K562 (cell line): ENCODE measurements around the gene GDF7. TPM values are rescaled to one million over a fixed set of nuclear protein-coding genes. Genes with fewer than 3 reads are reported as not detected.

Source experiments
- ATAC-seq: fragments of 200-7000 bp; cut with Tn5 transposase; 3 replicates; pipeline ENCODE4 v1.9.1; 2020; ENCODE audit warnings: moderate library complexity
- BruUV-seq: library from RNA; stranded (reverse); fragments of 400-500 nt; replicated peaks from 2 replicates; lab custom pipeline; 2021; lab: Mats Ljungman, UMichigan
- CTCF ChIA-PET: fragments of 300-600 bp; formaldehyde crosslinking; extraction: SDS; loops from one replicate; lab custom pipeline; 2021; ENCODE audit warnings: low intra/inter-chr PET ratio; lab: Yijun Ruan, JAX
- POLR2A ChIA-PET: fragments of 300-600, 350-650 bp; sonication (Branson Sonifier 250); formaldehyde crosslinking; extraction: SDS; loops from one replicate; lab custom pipeline; 2021; ENCODE audit warnings: antibody characterized with exemption, inconsistent platforms; lab: Yijun Ruan, JAX
- DNase-seq, 4 experiments: peaks; one replicate each; pipeline versions ENCODE4 v3.0.0 to v3.0.0-alpha.2; 2011 to 2018; ENCODE audit warnings: low spot score in 3 of 4, mixed read lengths in 3 of 4; ENCODE audit errors: extremely low read depth in 1 of 4
- FAIRE-seq: peaks from 2 replicates; lab custom pipeline; 2011; peaks lifted over from hg19 to GRCh38; lab: Jason Lieb, UNC
- H2AFZ ChIP-seq: 2 replicates; pipeline ENCODE4 v1.6.0; 2011; ENCODE audit warnings: low read depth, low read length, control low read depth, inconsistent platforms
- H3K27ac ChIP-seq: fragments of 200-600 bp; 3 replicates; pipeline ENCODE4 v1.8.0; 2011; ENCODE audit warnings: low read depth, mild to moderate bottlenecking, control low read depth, inconsistent platforms, low read length, moderate library complexity, mixed read lengths; ENCODE audit errors: extremely low read depth
- H3K27me3 ChIP-seq, 2 experiments: fragments of 300-600 bp in 1 of 2; 2 replicates in 1 of 2; 3 replicates in 1 of 2; pipeline versions ENCODE4 v1.6.0 to v1.8.0; 2011; ENCODE audit warnings: inconsistent platforms in 2 of 2, low read length in 2 of 2, mild to moderate bottlenecking in 1 of 2, mixed read lengths in 1 of 2, moderate library complexity in 1 of 2; ENCODE audit not compliant: control insufficient read depth in 2 of 2, insufficient read depth in 2 of 2
- H3K36me3 ChIP-seq: fragments of 300-600 bp; 3 replicates; pipeline ENCODE4 v1.8.0; 2011; ENCODE audit warnings: mild to moderate bottlenecking, low read length, inconsistent platforms; ENCODE audit not compliant: control insufficient read depth, insufficient read depth
- H3K4me1 ChIP-seq, 2 experiments: fragments of 200-600 bp in 1 of 2; replicated peaks in 1 of 2; 2 replicates in 1 of 2; 3 replicates in 1 of 2; pipeline versions ENCODE4 v1.5.1 to v1.8.0; 2011; ENCODE audit warnings: inconsistent platforms in 2 of 2, low read length in 2 of 2, mild to moderate bottlenecking in 1 of 2, mixed read lengths in 1 of 2, moderate library complexity in 1 of 2; ENCODE audit not compliant: control insufficient read depth in 2 of 2, insufficient read depth in 2 of 2
- H3K4me2 ChIP-seq: 2 replicates; pipeline ENCODE4 v1.6.1; 2011; ENCODE audit warnings: low read length, control low read depth, inconsistent platforms, mixed read lengths; ENCODE audit not compliant: insufficient read depth
- H3K4me3 ChIP-seq: fragments of 200-600 bp; sonication (generic), shearing (Covaris generic); 2 replicates; pipeline ENCODE4 v1.5.1; 2016; ENCODE audit warnings: control low read depth, inconsistent platforms
- H3K79me2 ChIP-seq: fragments of 200-600 bp; 3 replicates; pipeline ENCODE4 v1.8.0; 2011; ENCODE audit warnings: low read length, inconsistent platforms; ENCODE audit not compliant: control insufficient read depth, insufficient read depth
- H3K9ac ChIP-seq, 2 experiments: 2 replicates each; pipeline versions ENCODE4 v1.6.0 to v1.6.1; 2011; ENCODE audit warnings: low read depth in 2 of 2, low read length in 2 of 2, control low read depth in 1 of 2, inconsistent platforms in 1 of 2, mild to moderate bottlenecking in 1 of 2, mixed read lengths in 1 of 2; ENCODE audit not compliant: insufficient read depth in 1 of 2
- H3K9me1 ChIP-seq: one replicate; pipeline ENCODE4 v1.6.0; 2011; ENCODE audit warnings: inconsistent platforms, mild to moderate bottlenecking, low read length, moderate library complexity; ENCODE audit not compliant: control insufficient read depth, insufficient read depth
- H3K9me3 ChIP-seq: replicated peaks from 2 replicates; pipeline ENCODE4 v1.5.1; 2011; ENCODE audit warnings: low read depth, low read length, inconsistent platforms; ENCODE audit not compliant: control insufficient read depth, insufficient read depth
- H4K20me1 ChIP-seq: replicated peaks from 2 replicates; pipeline ENCODE4 v1.6.1; 2011; ENCODE audit warnings: low read length, inconsistent platforms, mixed read lengths; ENCODE audit not compliant: control insufficient read depth, insufficient read depth
- CREBBP ChIP-seq: IDR thresholded peaks from one replicate; pipeline ENCODE4 v1.6.1; 2012; ENCODE audit warnings: low read depth, mild to moderate bottlenecking, control low read depth, inconsistent platforms, low read length
- ESRRA ChIP-seq: fragments of 450-650 bp; IDR thresholded peaks from 2 replicates; pipeline ENCODE4 v1.6.1; 2014; ENCODE audit warnings: low read depth, mild to moderate bottlenecking, moderate library complexity, borderline replicate concordance
- FOXK2 ChIP-seq, 2 experiments: fragments of 450-650 bp; IDR thresholded peaks in 1 of 2; conservative IDR thresholded peaks in 1 of 2; 2 replicates each; pipeline ENCODE4 v1.6.1; 2016; ENCODE audit warnings: low read depth in 2 of 2, mild to moderate bottlenecking in 1 of 2
- HOMEZ ChIP-seq: fragments of 250-450 bp; sonication (Bioruptor Pico); IDR thresholded peaks from 2 replicates; pipeline ENCODE4 v1.4.0; 2020; ENCODE audit warnings: mild to moderate bottlenecking, moderate library complexity
- MBD1 ChIP-seq: fragments of 250-450 bp; sonication (Bioruptor Pico); IDR thresholded peaks from 2 replicates; pipeline ENCODE4 v1.8.0; 2022; ENCODE audit warnings: inconsistent platforms
- PURB ChIP-seq: sonication (generic); formaldehyde crosslinking; IDR thresholded peaks from 2 replicates; pipeline ENCODE4 v1.9.0; 2021; ENCODE audit warnings: low read depth, mild to moderate bottlenecking, missing genetic modification reagents
- RBM34 ChIP-seq: fragments of 200-400 bp; formaldehyde crosslinking; IDR thresholded peaks from 2 replicates; pipeline ENCODE4 v1.6.1; 2018; ENCODE audit warnings: low read length, borderline replicate concordance; ENCODE audit not compliant: insufficient read depth
- SMAD3 ChIP-seq: fragments of 450-650 bp; formaldehyde crosslinking; conservative IDR thresholded peaks from 2 replicates; pipeline ENCODE4 v1.4.0; 2020; ENCODE audit warnings: mild to moderate bottlenecking
- SOX6 ChIP-seq: fragments of 450-650 bp; IDR thresholded peaks from 2 replicates; pipeline ENCODE4 v1.6.1; 2014; ENCODE audit warnings: mild to moderate bottlenecking
- TFE3 ChIP-seq: fragments of 450-650 bp; formaldehyde crosslinking; IDR thresholded peaks from 2 replicates; pipeline ENCODE4 v1.4.0; 2020; ENCODE audit warnings: mild to moderate bottlenecking, mixed read lengths
- XRCC4 ChIP-seq: IDR thresholded peaks from one replicate; pipeline ENCODE4 v1.6.1; 2011; ENCODE audit not compliant: insufficient read depth, insufficient read length; ENCODE audit errors: extremely low read depth
- ZNF263 ChIP-seq: sonication (generic); formaldehyde crosslinking; IDR thresholded peaks from 2 replicates; pipeline ENCODE4 v1.8.0; 2022; ENCODE audit warnings: mild to moderate bottlenecking, missing genetic modification reagents, borderline replicate concordance
- ZNF324 ChIP-seq: fragments of 250-450 bp; sonication (Bioruptor Pico); IDR thresholded peaks from 2 replicates; pipeline ENCODE4 v1.4.0; 2020; ENCODE audit warnings: mild to moderate bottlenecking
- WGBS: fragments of 100-300 bp; shearing (Covaris generic); methylation state at CpG from one replicate; pipeline ENCODE4 v1.1.6; 2016; ENCODE audit warnings: low coverage, mixed read lengths; ENCODE audit not compliant: insufficient coverage; ENCODE audit errors: missing lambda C conversion rate; 5-methylcytosine and 5-hydroxymethylcytosine counted together
- in situ Hi-C: fragments of 300-500 bp; cut with MboI; formaldehyde crosslinking; loops from 4 replicates; pipeline ENCODE4 v1.15.0; 2018; ENCODE audit warnings: inconsistent platforms, mixed read lengths
- intact Hi-C: fragments of 100-400 bp; cut with micrococcal nuclease; formaldehyde crosslinking; loops from 2 replicates; pipeline ENCODE4 v1.14.2; 2022
- polyA plus RNA-seq, 8 experiments: library from polyadenylated mRNA; depleted of rRNA in 4 of 8; stranded (reverse) in 5 of 8; unstranded in 3 of 8; fragments of >200 nt; fragmentation: Nextera tagmentation in 2 of 8; fragmentation: Illumina TruSeq in 1 of 8; extraction: Ambion mirVana in 2 of 8; extraction: Trizol in 1 of 8; gene quantifications; 2 replicates each; pipeline versions ENCODE4 v1.2.1 to v1.2.3, GENCODE V29; 2011 to 2014; ENCODE audit warnings: inconsistent platforms in 1 of 8, missing spikeins in 1 of 8
- total RNA-seq, 7 experiments: library from RNA; depleted of rRNA in 6 of 7; stranded (reverse); fragments of >200 nt in 6 of 7; fragmentation: Illumina TruSeq in 2 of 7; extraction: Trizol in 2 of 7; gene quantifications; 2 replicates each; pipeline versions ENCODE4 v1.2.1 to v1.2.3, GENCODE V29; 2011 to 2021; ENCODE audit warnings: low replicate concordance in 1 of 7

GDF7 gene
- total and polyA plus RNA-seq, 9 of the 15 experiments (the other 6 are each of a cell fraction or from before 2014, with no cell fraction given), result 0.01 TPM; not detected in 7

DNA sequence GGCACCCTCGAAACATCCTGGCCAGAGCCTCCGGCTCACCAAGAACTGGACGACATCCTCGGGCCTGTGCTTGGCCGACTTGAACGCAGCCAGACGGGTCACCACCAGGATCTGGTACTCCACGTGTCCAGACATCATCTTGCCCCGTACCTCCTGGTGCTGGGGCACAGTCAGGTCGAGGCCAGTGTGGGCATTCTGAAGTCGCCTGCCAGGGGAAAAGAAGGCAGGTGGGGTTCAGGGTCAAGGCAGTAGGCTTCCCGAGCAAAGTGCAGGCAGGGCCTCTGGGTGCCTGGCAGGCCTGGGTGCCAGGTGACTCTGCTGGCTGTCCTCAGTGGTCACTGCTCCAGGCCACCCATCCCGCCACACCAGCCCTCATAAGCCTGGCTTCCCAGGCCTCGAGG, 21.6 kb upstream of the GDF7 start:
- no peak for TF ChIP-seq PURB (CRISPR knock-in tag)
- no peak for TF ChIP-seq RBM34
- no peak for TF ChIP-seq ZNF263 (CRISPR knock-in tag)
- TF ChIP-seq CREBBP, result no peak
- TF ChIP-seq XRCC4, result no peak
- no peak for TF ChIP-seq ZNF324 (CRISPR knock-in tag)
- no peak for TF ChIP-seq FOXK2 (conservative IDR thresholded peaks at IDR 0.05 in 1 of 2, IDR thresholded peaks at IDR 0.05 in 1 of 2; ENCODE audit: low read depth in 2 of 2)
- TF ChIP-seq TFE3 (CRISPR knock-in tag), result no peak
- no peak for TF ChIP-seq HOMEZ (CRISPR knock-in tag)
- TF ChIP-seq ESRRA, result no peak
- no peak for TF ChIP-seq SOX6
- TF ChIP-seq SMAD3 (CRISPR knock-in tag), result no peak
- no peak for TF ChIP-seq MBD1 (CRISPR knock-in tag)
- Histone ChIP-seq H3K27ac (no peak overlapping the region), H3K36me3 (no peaks in the 10 kb centered on the region), H3K4me1 (peaks cover 7 to 20% of the 10 kb centered on the region in 2 experiments; a peak in 4 of 5 replicates), H3K9ac (no peak overlapping the region), H3K9me3 (no peaks in the 10 kb centered on the region), H3K27me3 (peaks cover 0 to 15% of the 10 kb centered on the region in 2 experiments; a peak in 2 of 5 replicates), H3K4me2 (no peak overlapping the region), H3K9me1 (no peaks in the 10 kb centered on the region), H3K79me2 (no peaks in the 10 kb centered on the region), H3K4me3 (no peak overlapping the region), H2AFZ (no peak overlapping the region), H4K20me1 (no peaks in the 10 kb centered on the region; the same call in 1 of the 2 replicates)
- BruUV-seq, result no TSS peak
- ChIA-PET POLR2A (no interaction called here), CTCF (no interaction called here)
- intact Hi-C loops (no loop called here), in situ Hi-C loops (no loop called here)
- ATAC-seq, result no peak
- 46% methylated on average over 14 of the region's 14 CpGs for WGBS
- FAIRE-seq, result no peak
- DNase-seq, result no peak
